ENCODE results near the gene MYO7A.

DNA sequence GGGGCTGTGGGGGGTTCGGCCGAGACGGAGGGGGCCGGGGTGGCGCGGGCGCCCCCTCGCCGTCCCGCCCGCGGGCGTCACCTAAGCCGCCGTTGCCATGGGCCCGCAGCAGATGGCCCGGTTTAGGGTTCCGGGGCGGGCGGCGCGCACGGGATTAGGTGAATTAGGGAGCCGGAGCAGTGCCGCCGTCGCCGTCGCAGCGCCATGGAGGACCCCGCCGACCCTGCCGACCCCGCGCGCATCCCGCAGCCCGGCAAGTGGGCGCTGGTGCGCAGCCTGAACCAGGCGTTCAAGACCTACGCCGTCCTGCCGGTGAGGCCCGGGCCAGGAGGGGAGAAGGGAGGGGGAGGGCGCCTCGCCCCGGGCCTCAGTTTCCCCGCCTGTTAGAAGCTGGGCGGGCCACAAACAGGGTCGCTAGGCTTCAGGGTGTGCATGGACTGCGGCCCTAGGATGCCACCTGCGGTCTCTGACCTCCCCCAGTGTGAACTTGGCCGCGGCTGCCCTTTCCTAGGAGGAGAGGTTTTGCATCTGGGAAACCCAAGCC lies 10.1 kb downstream of the MYO7A start:
- TF ChIP-seq RFX5 (IDR thresholded peaks at IDR 0.05; ENCODE audit: low read depth, low read length) (no peak), MXI1 (IDR thresholded peaks at IDR 0.05; ENCODE audit: borderline replicate concordance, low read depth, low read length) (no peak), MAFK (IDR thresholded peaks at IDR 0.05; ENCODE audit: low read depth, low read length) (no peak), FOS (IDR thresholded peaks at IDR 0.05; ENCODE audit: low read depth, low read length) (no peak), POLR2A (IDR thresholded peaks at IDR 0.05; ENCODE audit: low read depth, low read length) (no peak)
- TF ChIP-seq, protein P1, sequence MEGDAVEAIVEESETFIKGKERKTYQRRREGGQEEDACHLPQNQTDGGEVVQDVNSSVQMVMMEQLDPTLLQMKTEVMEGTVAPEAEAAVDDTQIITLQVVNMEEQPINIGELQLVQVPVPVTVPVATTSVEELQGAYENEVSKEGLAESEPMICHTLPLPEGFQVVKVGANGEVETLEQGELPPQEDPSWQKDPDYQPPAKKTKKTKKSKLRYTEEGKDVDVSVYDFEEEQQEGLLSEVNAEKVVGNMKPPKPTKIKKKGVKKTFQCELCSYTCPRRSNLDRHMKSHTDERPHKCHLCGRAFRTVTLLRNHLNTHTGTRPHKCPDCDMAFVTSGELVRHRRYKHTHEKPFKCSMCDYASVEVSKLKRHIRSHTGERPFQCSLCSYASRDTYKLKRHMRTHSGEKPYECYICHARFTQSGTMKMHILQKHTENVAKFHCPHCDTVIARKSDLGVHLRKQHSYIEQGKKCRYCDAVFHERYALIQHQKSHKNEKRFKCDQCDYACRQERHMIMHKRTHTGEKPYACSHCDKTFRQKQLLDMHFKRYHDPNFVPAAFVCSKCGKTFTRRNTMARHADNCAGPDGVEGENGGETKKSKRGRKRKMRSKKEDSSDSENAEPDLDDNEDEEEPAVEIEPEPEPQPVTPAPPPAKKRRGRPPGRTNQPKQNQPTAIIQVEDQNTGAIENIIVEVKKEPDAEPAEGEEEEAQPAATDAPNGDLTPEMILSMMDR (conservative IDR thresholded peaks at IDR 0.05; ENCODE audit: low read depth, low read length), result no peak
- TF ChIP-seq, protein P2, sequence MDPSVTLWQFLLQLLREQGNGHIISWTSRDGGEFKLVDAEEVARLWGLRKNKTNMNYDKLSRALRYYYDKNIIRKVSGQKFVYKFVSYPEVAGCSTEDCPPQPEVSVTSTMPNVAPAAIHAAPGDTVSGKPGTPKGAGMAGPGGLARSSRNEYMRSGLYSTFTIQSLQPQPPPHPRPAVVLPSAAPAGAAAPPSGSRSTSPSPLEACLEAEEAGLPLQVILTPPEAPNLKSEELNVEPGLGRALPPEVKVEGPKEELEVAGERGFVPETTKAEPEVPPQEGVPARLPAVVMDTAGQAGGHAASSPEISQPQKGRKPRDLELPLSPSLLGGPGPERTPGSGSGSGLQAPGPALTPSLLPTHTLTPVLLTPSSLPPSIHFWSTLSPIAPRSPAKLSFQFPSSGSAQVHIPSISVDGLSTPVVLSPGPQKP (IDR thresholded peaks at IDR 0.05; ENCODE audit: borderline replicate concordance, low read depth, low read length), result no peak
